Osteocyte (in vitro differentiated cells): ENCODE data around the gene ZBTB7B. TPM values are rescaled to one million over a fixed set of nuclear protein-coding genes. Genes with fewer than 3 reads are reported as not detected.

Source experiments
- DNase-seq: peaks from one replicate; pipeline ENCODE4 v3.0.0; 2021; ENCODE audit warnings: mixed read lengths; ENCODE audit not compliant: unreplicated experiment; ENCODE audit errors: extremely low spot score
- H3K27ac Mint-ChIP-seq: one replicate; pipeline ENCODE4 v1.8.0; 2021; ENCODE audit warnings: mild to moderate bottlenecking, mixed read lengths; ENCODE audit not compliant: unreplicated experiment
- H3K27me3 Mint-ChIP-seq: one replicate; pipeline ENCODE4 v1.8.0; 2021; ENCODE audit warnings: mixed read lengths; ENCODE audit not compliant: unreplicated experiment
- H3K36me3 Mint-ChIP-seq: one replicate; pipeline ENCODE4 v1.8.0; 2021; ENCODE audit warnings: mixed read lengths; ENCODE audit not compliant: unreplicated experiment
- H3K4me1 Mint-ChIP-seq: one replicate; pipeline ENCODE4 v1.8.0; 2021; ENCODE audit warnings: mixed read lengths; ENCODE audit not compliant: unreplicated experiment
- H3K4me3 Mint-ChIP-seq: one replicate; pipeline ENCODE4 v1.8.0; 2021; ENCODE audit warnings: mild to moderate bottlenecking, moderate library complexity, mixed read lengths; ENCODE audit not compliant: unreplicated experiment
- H3K9me3 Mint-ChIP-seq: one replicate; pipeline ENCODE4 v1.8.0; 2021; ENCODE audit warnings: mixed read lengths; ENCODE audit not compliant: unreplicated experiment
- total RNA-seq: library from RNA; stranded (reverse); gene quantifications from 2 replicates; pipeline ENCODE4 v1.2.1, GENCODE V29; 2021
- TF ChIP-seq, protein P1 (sequence below): fragments of 200-600 bp; sonication (generic); IDR thresholded peaks from 2 replicates; pipeline ENCODE4 v1.5.0; 2021; ENCODE audit warnings: antibody characterized with exemption, mild to moderate bottlenecking, moderate library complexity

The ZBTB7B gene
- total RNA-seq, 1 donor from 2014 or later = 37.8 TPM

DNA sequence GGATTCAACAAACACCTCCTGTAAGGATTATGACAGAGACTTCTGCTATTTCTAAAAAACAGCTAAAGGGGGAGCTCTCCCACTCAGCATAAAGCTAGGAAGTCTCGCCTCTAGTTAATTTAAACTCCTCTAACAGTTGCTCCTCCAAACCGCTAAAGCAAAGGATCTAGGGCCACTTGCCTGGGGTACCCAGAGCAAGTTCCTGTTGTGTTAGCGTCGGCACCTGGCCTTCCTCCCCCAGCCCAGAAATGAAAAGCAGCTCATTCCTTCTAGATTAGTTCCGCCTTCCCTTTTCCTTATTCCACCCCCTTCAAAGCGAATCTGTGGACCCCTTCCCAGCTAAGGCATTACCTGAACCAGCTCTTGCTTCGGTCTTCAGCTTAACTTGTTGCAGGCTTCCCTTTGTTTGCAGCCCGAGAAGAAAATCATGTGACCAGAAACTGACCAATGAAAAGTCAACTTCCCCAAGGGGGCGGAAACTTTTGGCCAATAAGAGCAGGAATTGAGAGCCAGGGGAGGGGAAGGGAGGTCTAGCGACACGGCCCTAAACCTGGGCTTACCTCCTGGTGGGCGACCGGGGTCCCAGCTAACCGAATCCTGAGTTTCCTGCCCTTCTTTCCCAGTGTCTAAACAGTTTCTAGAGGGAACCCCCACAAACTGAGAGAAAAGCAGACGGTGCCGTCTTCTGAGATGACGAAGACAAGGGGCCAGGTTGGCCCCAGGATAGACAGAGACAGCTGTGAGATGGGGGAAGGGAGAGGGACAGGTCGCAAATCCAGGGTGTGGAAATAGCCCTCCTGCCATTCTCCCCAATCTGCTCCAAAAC lies 46.7 kb upstream of the ZBTB7B start, which contains the start of gene PBXIP1:
TSS of gene PBXIP1 (minus strand) at position 382 of the 826 bp plus-strand sequence. CDS start 2,378 bp downstream, outside the sequence.
- DNase-seq = peak; percentile 91
- H3K4me1 Mint-ChIP-seq = peaks cover 55% of the 10 kb centered on the region
- TF ChIP-seq, protein P1, sequence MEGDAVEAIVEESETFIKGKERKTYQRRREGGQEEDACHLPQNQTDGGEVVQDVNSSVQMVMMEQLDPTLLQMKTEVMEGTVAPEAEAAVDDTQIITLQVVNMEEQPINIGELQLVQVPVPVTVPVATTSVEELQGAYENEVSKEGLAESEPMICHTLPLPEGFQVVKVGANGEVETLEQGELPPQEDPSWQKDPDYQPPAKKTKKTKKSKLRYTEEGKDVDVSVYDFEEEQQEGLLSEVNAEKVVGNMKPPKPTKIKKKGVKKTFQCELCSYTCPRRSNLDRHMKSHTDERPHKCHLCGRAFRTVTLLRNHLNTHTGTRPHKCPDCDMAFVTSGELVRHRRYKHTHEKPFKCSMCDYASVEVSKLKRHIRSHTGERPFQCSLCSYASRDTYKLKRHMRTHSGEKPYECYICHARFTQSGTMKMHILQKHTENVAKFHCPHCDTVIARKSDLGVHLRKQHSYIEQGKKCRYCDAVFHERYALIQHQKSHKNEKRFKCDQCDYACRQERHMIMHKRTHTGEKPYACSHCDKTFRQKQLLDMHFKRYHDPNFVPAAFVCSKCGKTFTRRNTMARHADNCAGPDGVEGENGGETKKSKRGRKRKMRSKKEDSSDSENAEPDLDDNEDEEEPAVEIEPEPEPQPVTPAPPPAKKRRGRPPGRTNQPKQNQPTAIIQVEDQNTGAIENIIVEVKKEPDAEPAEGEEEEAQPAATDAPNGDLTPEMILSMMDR = peak; percentile 61
- H3K27me3 Mint-ChIP-seq = no peaks in the 10 kb centered on the region
- peak within 1 kb of the TSS; percentile 90 for H3K4me3 Mint-ChIP-seq
- peak within 1 kb of the TSS; percentile 98 for H3K27ac Mint-ChIP-seq
- no peaks in the 10 kb centered on the region for H3K9me3 Mint-ChIP-seq
- peaks cover 6% of the 10 kb centered on the region for H3K36me3 Mint-ChIP-seq

DNA sequence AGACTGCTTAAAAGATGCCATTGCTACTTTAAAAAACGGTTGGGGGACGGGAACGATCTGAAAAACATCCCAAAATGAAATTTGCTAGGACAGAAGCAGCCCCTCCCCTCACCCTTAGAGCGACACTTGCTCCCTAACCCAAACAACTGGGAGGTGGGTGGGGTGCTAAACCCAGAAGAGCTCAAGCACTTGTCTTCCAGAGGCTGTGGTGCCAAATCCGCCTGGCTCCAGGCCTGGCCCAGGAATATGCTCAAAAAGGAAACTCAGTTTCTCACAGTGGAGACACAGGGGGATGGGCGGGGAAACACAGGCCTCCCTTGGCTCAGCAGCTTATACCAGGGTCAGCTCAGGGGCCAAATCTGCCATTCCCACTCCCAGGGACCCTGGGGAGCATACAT lies 46.1 kb upstream of the ZBTB7B start:
- no peaks in the 10 kb centered on the region for H3K9me3 Mint-ChIP-seq
- H3K36me3 Mint-ChIP-seq = peaks cover 6% of the 10 kb centered on the region
- no peaks in the 10 kb centered on the region for H3K27me3 Mint-ChIP-seq
- peak overlapping the region; percentile 90 for H3K4me3 Mint-ChIP-seq
- peak overlapping the region; percentile 98 for H3K27ac Mint-ChIP-seq
- TF ChIP-seq, protein P1 = no peak
- no peak for DNase-seq
- peaks cover 58% of the 10 kb centered on the region for H3K4me1 Mint-ChIP-seq

DNA sequence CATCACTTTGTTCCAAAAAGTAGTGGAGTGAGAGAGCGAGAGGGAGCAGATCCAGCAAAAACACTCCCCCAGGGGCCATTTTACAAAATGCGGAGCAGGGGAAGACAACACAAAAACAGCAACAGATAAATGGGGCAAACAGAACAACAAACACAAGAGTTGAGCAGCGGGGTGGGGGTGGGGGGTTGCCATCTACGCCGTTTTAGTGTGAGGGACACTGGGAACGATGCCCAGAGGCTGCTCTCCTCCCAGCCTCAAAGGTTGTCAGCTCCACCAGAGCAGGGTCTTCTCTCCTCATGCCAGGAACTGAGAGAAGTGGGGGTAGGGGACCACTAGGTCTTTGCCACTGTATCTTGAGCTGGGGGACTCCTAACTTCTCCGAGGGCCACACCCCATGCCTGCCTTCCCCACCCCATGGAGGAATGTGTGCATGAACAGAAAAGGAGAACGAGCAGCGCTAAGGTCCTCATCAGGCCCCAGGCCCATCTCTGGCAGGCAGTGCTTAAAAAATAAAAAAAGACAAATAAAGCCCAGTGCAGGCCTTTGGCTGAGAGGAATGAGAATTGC lies 45.4 kb upstream of the ZBTB7B start:
- peaks cover 55% of the 10 kb centered on the region for H3K4me1 Mint-ChIP-seq
- no peaks in the 10 kb centered on the region for H3K9me3 Mint-ChIP-seq
- H3K4me3 Mint-ChIP-seq = peak overlapping the region; percentile 90
- H3K36me3 Mint-ChIP-seq = peaks cover 6% of the 10 kb centered on the region
- H3K27me3 Mint-ChIP-seq = no peaks in the 10 kb centered on the region
- TF ChIP-seq, protein P1 = no peak
- peak overlapping the region; percentile 98 for H3K27ac Mint-ChIP-seq
- DNase-seq = no peak

GRCh38 chr1:154958036-154958435 lies 44.6 kb upstream of the ZBTB7B start:
- Mint-ChIP-seq H3K27ac (no peak overlapping the region), H3K4me3 (no peak overlapping the region), H3K36me3 (peaks cover 5% of the 10 kb centered on the region), H3K4me1 (peaks cover 54% of the 10 kb centered on the region), H3K27me3 (no peaks in the 10 kb centered on the region), H3K9me3 (no peaks in the 10 kb centered on the region)
- TF ChIP-seq, protein P1 = no peak
- DNase-seq = no peak
